ENCODE results near the gene POMT1. TPM values are rescaled to one million over a fixed set of nuclear protein-coding genes. Genes with fewer than 3 reads are reported as not detected.
A peak's percentile ranks its signal among the peaks of the same experiment; 100 is the strongest.

Gene POMT1
- total RNA-seq, 1 donor from 2014 or later = 34.8 TPM

DNA sequence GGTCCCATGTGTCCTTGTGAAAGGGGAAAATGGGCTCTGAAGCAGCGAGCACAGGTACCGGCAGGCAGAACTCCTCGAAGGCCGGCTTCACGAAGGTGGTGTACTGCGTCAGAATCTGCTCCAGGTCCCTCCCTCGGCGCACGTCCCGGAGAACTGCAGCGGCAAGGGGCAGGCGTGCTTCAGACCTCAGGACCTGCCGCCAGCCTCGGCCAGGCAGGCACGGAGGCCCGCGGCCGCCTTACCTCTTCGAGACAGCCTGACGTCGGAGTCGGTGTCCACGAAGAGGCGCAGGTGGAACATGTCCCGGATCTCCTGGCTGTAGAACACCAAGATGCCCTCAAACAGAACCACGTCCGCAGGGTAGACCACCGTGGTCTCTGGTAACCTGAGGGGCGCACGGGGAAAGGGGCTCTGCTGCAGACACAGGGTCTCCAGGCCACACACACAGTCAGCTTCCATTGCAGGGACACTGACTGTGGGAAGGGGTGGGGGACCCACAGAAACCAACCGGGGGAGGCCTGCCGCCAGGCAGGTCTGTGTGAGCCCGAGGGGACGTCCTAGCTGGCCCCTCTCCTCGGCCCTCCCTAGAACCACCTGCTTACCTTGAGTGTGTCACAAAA is 26.3 kb downstream of the POMT1 start:
- Histone ChIP-seq H3K27me3 (ENCODE audit: insufficient read depth, low read length) (no peaks in the 10 kb centered on the region), H3K36me3 (ENCODE audit: insufficient read depth, low read length) (peaks cover 4% of the 10 kb centered on the region), H2AFZ (ENCODE audit: low read depth, low read length) (no peak overlapping the region), H3K9ac (ENCODE audit: low read length) (no peak overlapping the region), H3K4me2 (ENCODE audit: low read length) (no peak overlapping the region), H4K20me1 (ENCODE audit: insufficient read depth, low read length) (peaks cover 7% of the 10 kb centered on the region), H3K4me1 (ENCODE audit: insufficient read depth, low read length) (peaks cover 16% of the 10 kb centered on the region), H3K27ac (ENCODE audit: low read depth, low read length) (no peak overlapping the region), H3K4me3 (ENCODE audit: insufficient read depth, low read depth, low read length) (no peak overlapping the region), H3K79me2 (ENCODE audit: insufficient read depth, low read length) (peaks cover 16% of the 10 kb centered on the region), H3K9me3 (ENCODE audit: insufficient read depth, low read depth, low read length) (no peaks in the 10 kb centered on the region)
- peaks cover 14% of the 10 kb centered on the region for H3K4me1 Mint-ChIP-seq (ENCODE audit: low read depth, unreplicated experiment)
- peaks cover 2% of the 10 kb centered on the region for H3K27me3 Mint-ChIP-seq (ENCODE audit: low read depth, unreplicated experiment)
- FAIRE-seq (no peak), DNase-seq (ENCODE audit: low read depth) (no peak)
- H3K4me3 Mint-ChIP-seq (ENCODE audit: unreplicated experiment) = no peak overlapping the region
- H3K9me3 Mint-ChIP-seq (ENCODE audit: unreplicated experiment) = no peaks in the 10 kb centered on the region
- peaks cover 12% of the 10 kb centered on the region for H3K36me3 Mint-ChIP-seq (ENCODE audit: low read depth, unreplicated experiment)
- TF ChIP-seq, protein P1, sequence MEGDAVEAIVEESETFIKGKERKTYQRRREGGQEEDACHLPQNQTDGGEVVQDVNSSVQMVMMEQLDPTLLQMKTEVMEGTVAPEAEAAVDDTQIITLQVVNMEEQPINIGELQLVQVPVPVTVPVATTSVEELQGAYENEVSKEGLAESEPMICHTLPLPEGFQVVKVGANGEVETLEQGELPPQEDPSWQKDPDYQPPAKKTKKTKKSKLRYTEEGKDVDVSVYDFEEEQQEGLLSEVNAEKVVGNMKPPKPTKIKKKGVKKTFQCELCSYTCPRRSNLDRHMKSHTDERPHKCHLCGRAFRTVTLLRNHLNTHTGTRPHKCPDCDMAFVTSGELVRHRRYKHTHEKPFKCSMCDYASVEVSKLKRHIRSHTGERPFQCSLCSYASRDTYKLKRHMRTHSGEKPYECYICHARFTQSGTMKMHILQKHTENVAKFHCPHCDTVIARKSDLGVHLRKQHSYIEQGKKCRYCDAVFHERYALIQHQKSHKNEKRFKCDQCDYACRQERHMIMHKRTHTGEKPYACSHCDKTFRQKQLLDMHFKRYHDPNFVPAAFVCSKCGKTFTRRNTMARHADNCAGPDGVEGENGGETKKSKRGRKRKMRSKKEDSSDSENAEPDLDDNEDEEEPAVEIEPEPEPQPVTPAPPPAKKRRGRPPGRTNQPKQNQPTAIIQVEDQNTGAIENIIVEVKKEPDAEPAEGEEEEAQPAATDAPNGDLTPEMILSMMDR (IDR thresholded peaks at IDR 0.05; ENCODE audit: insufficient read depth, low read depth, low read length) = no peak
- no peak for TF ChIP-seq EZH2 (IDR thresholded peaks at IDR 0.05; ENCODE audit: insufficient read depth, low read length)
- H3K27ac Mint-ChIP-seq (ENCODE audit: unreplicated experiment) = no peak overlapping the region

DNA sequence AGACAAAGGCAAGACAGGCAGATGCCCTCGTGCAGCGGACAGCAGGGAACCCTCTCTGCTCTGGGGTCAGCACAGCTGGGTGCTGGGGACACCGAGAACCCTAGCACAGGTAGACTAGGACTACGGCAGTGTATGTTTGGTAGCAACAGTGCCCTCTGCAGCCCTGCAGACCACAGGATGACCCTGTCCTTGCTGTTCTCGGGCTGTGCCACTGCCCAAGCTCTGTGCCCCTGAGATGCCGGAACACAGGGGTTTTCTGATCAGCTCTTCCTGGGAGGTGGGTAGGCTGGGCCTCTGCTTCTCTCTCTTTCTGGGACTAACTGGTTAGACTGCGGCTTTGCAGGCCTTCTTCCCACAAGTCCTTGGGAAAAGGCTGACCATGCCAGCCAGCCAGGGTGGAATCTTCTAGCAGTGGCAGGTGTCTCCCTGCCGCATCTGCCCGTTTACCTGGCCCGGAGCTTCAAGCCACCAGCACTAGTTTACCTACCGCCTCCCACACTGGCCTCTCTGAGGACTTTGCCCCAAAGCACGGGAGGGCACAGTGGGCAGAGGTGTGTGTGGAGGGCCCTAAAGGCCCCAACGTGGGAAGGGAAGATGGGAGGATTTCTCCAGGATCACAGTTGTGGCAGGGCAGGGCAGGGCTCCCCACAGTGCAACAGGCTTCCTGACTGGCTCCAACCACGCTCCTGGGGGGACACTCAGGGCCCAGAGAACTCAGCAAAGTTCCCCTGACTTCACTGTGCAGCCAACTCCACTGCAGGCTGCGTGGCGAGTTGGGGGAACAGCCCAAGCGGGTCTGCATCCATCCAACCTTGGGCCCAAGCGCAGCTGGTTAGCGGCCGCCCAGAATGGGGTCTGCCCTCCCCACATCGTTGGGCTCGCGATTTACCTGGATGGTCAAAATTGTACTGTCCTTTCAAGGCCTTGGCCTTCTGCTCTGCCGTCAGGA is 27.2 kb downstream of the POMT1 start:
- Mint-ChIP-seq H3K27ac (ENCODE audit: unreplicated experiment) (no peak overlapping the region), H3K36me3 (ENCODE audit: low read depth, unreplicated experiment) (peaks cover 8% of the 10 kb centered on the region), H3K27me3 (ENCODE audit: low read depth, unreplicated experiment) (peaks cover 2% of the 10 kb centered on the region), H3K4me3 (ENCODE audit: unreplicated experiment) (peak overlapping the region; percentile 85), H3K4me1 (ENCODE audit: low read depth, unreplicated experiment) (peaks cover 6% of the 10 kb centered on the region), H3K9me3 (ENCODE audit: unreplicated experiment) (no peaks in the 10 kb centered on the region)
- H3K9ac ChIP-seq (ENCODE audit: low read length) = peak overlapping the region; percentile 89
- H2AFZ ChIP-seq (ENCODE audit: low read depth, low read length) = peak overlapping the region; percentile 75
- peaks cover 4% of the 10 kb centered on the region for H3K36me3 ChIP-seq (ENCODE audit: insufficient read depth, low read length)
- H3K4me3 ChIP-seq (ENCODE audit: insufficient read depth, low read depth, low read length) = peak overlapping the region; percentile 72
- peaks cover 15% of the 10 kb centered on the region for H3K4me1 ChIP-seq (ENCODE audit: insufficient read depth, low read length)
- no peak overlapping the region for H3K27ac ChIP-seq (ENCODE audit: low read depth, low read length)
- peaks cover 16% of the 10 kb centered on the region for H3K79me2 ChIP-seq (ENCODE audit: insufficient read depth, low read length)
- peaks cover 7% of the 10 kb centered on the region for H4K20me1 ChIP-seq (ENCODE audit: insufficient read depth, low read length)
- H3K4me2 ChIP-seq (ENCODE audit: low read length) = peak overlapping the region; percentile 98
- H3K9me3 ChIP-seq (ENCODE audit: insufficient read depth, low read depth, low read length) = no peaks in the 10 kb centered on the region
- DNase-seq (ENCODE audit: low read depth) = no peak
- no peak for FAIRE-seq
- no peaks in the 10 kb centered on the region for H3K27me3 ChIP-seq (ENCODE audit: insufficient read depth, low read length)
- TF ChIP-seq, protein P1 (IDR thresholded peaks at IDR 0.05; ENCODE audit: insufficient read depth, low read depth, low read length) = no peak
- TF ChIP-seq EZH2 (IDR thresholded peaks at IDR 0.05; ENCODE audit: insufficient read depth, low read length) = no peak
